Measurements from ENCODE around the gene PXDC1.

PXDC1 gene, protein sequence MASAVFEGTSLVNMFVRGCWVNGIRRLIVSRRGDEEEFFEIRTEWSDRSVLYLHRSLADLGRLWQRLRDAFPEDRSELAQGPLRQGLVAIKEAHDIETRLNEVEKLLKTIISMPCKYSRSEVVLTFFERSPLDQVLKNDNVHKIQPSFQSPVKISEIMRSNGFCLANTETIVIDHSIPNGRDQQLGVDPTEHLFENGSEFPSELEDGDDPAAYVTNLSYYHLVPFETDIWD
- 0 to 0.30 (median 0) reads per million in 4 donors for total RNA-seq

DNA sequence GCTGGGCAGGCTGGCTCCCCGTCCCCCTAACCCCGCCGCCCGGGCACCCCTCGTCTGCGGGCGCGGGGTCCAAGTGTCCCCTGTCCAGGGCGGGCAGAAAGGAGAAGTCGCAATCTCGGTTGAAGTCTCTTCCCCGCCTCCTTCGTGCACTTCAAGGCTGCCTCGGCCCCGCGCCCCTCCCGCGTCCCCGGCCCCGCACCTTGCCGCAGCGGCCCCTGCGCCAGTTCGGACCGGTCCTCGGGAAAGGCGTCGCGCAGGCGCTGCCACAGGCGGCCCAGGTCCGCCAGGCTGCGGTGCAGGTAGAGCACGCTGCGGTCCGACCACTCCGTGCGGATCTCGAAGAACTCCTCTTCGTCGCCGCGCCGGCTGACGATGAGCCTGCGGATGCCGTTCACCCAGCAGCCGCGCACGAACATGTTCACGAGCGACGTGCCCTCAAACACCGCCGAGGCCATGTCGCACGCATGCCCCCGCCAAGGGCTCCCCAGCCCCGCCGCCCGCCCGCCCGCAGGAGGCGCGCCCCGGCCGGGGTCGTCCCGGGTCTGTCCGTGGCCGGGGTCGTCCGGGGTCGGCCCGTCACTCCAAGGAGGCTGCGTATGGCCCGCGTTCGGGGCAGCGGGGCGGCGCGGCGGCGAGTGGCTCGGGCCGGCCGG lies at the start of gene PXDC1:
Gene PXDC1 (minus strand): TSS at position 637 of the 653 bp plus-strand sequence. CDS start 182 bp downstream, at position 455.
- DNase-seq, result peak in 1 of 5 donors; percentile 30

GRCh38 chr6:3800850-3801591 lies 49.5 kb upstream of the PXDC1 start:
- DNase-seq, result no peak

GRCh38 chr6:3799719-3800118 lies 48.2 kb upstream of the PXDC1 start:
- no peak for DNase-seq

DNA sequence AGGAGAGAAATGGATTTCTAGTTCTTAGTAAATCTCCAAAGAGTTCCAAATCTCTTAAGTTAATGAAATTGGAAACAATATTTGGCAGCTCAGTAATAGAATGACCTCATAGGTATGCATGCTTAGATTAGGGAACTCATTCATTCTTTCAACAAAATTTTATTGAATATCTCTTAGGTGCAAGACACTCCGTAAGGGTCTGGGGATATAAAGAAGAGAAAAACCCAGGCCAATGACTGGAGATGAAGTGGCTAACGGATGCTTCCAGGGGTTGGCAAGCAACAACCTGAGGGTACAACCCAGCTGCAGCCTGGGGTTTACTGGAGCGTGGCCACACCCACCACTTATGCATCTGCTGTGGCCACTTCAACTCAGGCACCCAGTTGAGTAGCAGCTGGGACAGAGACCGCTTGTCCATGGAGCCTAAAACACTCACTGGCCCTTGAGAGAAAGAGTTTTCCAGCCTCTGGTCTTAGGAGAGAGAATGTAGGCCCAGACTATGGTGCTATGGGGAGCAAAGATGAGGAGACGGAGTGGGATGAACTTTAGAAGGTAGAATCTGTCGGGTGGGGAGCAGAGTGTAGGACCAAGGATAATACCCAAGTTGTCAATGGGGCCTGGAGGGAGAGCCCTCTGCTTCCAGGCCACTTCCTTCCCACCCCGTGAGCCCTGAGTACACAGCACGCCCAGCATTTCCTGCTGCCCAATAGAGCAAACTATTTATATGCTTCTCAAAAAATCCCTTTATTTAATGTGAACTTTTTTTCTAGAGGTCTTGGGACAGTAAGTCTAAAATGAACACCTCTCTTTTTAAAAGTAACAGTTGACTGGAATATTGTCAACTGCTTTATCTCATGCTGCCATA lies 46.8 kb upstream of the PXDC1 start:
- no peak for DNase-seq

DNA sequence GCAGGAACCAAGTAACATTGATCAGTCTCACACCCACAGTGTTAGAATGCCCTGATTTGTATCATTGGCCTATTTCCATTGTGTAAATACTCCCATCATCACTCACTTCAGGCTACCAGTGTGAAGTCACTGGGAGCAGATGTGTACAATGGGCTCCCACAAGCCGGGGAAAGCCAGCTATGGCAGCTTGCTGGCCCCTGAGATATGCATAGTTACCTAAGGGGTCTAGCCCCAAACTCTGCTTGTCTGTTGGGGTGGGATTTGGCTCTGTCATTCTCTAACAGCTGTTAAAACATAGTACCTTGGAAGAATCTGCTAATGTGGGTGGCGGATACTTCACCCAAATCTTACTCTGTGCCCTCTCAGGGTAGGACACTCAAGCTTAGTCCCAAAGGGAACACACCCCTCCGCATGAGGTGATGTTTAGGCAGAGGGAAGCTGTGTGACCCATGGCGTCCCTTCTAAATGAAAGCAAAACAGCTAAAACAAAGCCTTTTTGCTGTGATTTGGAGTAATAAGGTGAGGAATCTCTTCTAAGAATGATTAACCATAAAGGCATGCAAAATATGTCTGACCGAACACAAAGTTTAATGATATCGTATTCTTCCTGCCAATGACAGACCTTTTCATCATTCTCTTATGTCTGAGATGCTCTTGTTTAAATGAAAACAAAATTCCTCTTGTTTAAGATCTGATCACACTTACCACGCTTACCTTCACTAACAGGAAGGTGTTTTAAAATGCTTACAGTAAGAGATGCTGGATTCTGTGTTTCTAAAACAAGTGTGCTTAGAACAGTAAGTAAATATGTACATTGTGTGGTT lies 45.9 kb upstream of the PXDC1 start:
- DNase-seq, result no peak

DNA sequence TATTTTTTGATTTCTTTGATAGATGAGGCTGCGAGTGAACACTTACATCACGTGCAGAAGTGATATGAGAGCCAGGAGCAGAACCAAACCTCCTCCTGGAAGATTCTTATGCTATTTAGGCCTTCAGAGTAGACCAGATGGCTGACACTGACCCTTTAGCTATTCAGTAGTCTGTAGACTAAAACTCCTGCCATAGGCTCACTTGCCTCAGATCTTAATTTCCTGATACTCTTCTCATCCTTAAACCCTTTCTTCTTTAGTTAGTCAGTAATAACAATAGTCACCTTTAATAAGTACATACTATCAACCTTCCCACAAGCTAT lies 45.2 kb upstream of the PXDC1 start:
- no peak for DNase-seq

GRCh38 chr6:3795836-3796718 lies 44.6 kb upstream of the PXDC1 start:
- no peak for DNase-seq

DNA sequence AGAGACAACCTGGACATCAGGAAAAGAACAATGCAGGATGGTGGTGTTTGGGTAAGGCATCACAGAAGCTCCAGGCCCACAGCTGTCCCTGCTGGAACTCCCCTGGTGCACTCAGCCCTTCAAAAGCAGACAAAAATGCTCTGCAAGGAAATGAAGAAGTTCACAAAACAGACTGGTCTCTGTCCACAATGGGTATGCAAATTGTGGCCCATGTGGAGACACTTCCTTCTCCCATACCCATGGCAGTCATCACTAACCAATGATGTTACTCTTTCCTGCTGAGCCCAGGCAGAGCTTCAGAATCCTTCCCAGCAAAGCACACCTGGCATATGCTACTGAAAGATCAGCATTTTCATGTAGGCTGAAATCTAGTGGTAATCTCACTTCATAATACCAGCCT lies 42.6 kb upstream of the PXDC1 start:
- DNase-seq, result no peak

- no peak for DNase-seq
Observed at GRCh38 chr6:3793545-3793944, 42.0 kb upstream of the PXDC1 start.

DNA sequence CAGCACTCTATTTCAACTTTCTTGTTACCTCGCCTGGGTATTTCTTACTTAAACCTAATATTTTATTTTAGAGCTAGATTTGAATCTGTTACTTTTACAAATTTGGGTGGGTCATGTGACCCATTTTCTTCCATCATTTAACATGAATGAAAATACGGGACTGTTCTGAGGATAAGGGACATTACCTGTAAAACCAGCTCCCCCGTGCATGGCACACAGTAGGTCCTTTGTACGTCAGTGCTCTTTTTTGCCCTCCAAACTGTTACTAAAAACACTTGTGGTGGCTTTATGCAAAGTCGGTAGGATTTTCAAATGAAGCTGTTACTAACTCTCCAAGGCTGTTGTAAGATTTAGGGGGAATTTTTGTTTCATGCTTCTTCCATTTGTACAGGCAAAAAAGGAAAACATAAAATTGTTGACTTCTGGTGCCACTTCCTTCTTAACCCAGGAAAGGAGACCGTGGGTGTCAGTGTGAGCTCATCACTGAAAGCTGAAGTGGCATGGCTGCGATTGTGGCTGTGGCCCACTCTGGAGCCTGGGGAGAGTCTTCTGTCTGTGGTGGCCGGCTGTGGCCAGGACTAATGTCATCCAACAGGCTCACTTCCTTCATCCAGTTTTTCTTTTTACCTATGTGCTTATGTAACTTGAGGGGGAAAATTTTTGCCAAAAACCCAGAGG lies 40.2 kb upstream of the PXDC1 start:
- no peak for DNase-seq

- no peak for DNase-seq
Observed at GRCh38 chr6:3789896-3790558, 38.5 kb upstream of the PXDC1 start.

DNA sequence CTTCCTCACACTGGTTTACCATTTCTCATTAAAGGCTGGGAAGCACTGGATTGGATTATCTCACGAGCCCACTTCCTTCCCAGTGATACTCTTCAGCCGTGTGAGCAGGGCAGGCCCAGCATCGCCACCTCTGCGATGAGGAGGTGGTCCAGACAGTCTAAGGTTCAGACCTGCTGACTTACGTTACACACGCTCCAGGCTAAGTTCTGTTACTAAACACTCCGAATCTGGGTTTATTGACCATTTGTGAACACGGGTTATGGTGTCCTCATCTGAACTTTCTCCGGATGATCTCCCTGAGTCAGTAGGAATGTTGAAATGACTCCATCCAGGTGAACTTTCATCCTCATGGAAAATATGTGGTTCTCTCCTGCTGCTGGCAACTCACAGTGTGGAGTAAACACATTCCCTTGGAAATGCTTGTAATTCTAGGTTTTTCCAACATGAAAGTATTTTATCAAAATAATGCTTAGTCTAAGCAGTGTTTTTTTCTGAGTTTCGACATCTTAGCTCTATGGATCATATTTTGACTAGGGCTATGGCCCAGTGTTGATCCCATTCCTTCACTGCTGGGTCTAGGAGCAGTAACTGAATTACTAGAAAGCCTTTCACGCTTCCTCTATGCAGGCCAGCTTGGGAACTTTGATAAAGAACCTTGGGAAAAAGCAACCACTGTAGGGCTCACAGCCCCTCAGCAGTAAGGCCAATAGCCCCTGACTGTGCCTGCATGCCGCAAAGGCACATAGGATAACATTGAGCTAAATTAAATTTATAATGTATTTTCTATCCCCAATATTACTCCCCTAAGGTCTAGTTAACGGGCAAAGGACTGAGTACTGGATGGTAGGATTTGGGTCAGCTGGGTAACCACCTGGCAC lies 37.7 kb upstream of the PXDC1 start:
- DNase-seq, result no peak

GRCh38 chr6:3788408-3789017 lies 37.0 kb upstream of the PXDC1 start:
- no peak for DNase-seq

GRCh38 chr6:3786141-3786540 lies 34.6 kb upstream of the PXDC1 start:
- no peak for DNase-seq

DNA sequence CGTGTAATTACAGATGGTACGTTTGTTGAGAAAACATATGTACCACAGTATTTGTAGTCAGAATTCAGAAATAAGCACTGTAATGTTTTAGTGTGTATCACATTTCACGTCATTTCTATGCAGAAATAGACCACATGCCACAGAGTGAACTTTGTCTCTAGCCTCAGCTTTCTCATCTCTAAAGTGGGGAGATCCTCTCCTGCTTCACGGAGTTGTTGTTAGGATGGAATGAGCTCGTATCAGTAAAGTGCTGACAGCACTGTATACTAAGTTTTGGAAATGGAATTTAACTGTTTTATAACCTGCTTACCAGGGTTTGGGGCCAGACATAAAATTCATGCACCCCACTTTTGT lies 34.2 kb upstream of the PXDC1 start:
- no peak for DNase-seq

GRCh38 chr6:3784885-3785744 lies 33.6 kb upstream of the PXDC1 start:
- DNase-seq, result no peak

DNA sequence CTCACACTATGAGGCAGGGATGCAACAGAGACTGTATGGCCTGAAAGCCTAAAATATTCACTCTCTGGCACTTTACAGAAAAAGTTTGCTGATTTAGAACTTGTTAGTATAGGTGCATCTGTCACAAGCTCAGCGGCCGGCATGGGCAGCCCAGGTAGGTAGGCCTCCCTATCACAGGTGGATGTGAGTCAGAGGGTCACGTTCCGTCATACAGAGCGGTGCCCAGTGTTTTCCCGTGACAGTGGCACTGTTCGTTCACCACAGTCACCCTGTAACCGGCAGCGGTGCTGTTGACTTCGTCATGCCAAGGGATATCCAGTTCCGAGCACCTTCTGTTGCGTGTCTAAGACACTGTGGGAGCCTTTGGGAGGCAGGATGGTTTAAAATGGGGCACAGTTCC lies 32.9 kb upstream of the PXDC1 start:
- no peak for DNase-seq
